ENCODE measurements around the gene ADCY2. TPM values are rescaled to one million over a fixed set of nuclear protein-coding genes. Genes with fewer than 3 reads are reported as not detected.
"Not testable (repeated sequence)": the region's sequence is repeated elsewhere in the genome, so short reads cannot be mapped to it uniquely, and the experiment has no call there.

Gene ADCY2
- total RNA-seq, 1 experiment from 2014 or later: 0.04 TPM

DNA sequence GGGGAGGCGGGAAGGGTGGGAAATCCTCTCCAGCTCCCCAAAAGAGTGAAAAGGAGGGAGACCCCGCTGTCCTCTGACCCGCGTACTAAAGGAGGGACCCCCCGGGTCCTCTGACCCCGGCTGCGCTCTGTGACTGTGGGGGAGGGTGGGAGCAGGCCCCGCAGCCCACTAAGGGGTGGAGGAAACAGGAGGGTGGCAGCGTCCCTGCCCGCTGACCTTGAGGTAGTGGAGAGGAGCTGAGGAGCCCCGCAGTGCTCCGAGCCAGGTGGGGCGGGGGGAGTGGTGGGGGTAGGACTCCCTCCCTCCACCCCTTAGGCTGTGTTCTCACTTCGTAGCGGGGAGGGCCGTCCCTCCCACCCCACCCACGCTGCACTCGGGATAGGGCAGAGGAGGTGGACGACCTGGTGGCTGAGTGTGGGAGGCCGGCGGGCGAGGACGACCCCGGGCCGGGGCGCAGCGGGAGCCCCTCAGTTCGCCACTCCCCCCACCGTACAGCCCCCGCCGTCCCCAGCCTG is 449 bp upstream of the ADCY2 start:
- DNase-seq (ENCODE audit: low spot score): no peak

DNA sequence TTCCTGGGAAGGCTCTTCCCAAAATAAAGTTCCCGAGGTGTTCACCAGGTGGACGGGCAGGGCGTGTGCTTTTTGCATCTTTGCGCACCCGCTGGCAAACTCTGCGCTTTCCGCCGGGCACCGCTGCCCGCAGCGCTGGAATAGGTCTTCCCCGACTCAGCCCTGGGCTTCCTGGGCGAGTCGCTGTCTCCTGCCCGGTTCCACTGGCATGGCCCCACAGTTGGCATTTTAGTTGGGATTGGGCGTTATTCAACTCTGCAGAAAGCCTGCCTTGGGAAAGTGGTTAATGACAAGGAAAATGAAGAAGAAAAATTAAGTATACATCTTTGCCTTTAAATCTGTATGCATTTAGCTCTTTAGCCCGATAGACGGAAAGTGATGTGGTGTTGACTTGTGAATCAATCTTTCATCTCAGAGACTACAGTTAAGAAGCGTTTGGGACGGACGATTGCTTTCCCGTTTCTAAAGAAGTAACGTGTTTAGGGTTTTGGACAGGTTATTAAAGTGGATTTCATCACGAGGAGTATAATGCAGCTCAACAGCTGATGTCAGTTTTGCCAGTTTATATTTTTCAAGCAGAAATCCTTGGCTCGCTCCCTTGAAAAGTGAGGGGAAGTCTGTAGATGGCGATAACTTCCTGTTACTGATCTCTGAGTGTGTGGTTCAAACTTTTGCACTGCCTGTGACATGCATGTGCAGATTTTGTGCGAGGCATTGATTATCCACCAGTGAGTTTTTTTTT is 946 bp downstream of the ADCY2 start:
- no peak for DNase-seq (ENCODE audit: low spot score)

DNA sequence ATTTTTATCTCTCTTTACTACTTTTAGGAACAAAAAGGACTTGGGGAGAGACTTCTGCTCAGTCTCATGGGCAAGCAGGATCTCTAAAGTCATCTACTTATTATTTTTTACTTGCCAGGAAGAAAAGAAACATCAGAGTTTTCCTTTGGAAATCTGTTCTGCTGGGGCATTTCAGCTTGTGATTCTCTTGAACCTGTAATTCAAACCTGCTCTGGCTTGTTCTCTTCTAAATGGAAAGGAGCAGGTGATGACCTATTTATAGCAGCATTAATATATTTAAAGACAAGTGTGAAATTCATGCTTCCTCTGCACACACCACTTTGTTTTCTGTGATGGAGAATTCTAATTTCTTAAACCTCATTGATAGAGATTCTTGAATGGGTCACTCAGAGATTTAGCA is 2.0 kb downstream of the ADCY2 start:
- no peak for DNase-seq (ENCODE audit: low spot score)

DNA sequence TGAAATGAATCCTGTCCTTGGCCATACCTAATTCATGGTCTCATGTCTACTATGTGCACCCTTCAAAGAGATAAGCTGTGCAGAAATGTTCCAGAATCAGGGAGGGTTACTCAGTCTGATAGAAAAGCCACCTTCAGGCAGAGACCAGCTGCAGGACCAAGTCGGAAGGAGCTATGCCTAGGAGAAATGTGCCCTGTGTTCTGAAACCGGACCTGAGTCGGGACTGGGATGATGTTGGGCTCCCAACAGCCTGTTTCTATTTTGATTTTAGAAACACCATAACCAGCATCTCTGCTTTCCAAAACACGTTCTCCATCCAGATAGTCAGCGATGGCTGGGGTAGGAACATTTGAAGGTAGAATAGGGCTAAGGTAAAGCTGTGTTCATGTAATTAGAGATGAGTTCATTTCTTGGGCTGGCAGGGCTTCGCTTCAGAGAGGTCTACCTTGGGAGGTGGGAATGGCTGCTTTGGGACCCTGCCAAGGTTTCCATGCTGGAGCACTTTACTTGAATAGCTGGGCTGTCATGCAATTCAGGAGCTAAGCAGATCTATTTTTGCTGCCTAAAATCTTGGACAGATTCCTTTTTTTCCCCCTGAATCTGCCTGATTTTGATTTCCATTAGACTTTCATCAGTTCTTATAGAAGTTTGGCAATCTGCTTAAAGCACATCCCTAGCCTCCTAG is 2.8 kb downstream of the ADCY2 start:
- DNase-seq (ENCODE audit: low spot score): no peak

DNA sequence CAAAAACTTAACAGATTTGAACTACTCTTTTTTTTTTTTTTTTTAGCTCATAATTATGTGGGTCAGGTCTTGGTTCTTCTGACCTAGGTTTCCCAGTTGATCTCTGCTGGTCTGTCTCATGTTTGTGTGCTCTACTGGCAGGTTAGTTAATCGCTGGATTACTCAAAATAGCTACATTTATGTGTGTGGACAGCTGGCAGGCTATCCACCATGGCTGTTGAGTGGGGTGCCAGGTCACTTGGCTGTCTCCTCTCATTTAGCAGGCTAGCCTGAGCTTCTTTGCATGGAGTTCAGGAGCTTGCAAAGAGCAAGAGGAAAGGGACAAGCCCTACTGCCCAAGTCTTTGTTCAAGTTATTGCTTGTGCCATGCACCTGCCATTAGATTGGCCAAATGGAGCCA is 9.3 kb downstream of the ADCY2 start:
- DNase-seq (ENCODE audit: low spot score): no peak

DNA sequence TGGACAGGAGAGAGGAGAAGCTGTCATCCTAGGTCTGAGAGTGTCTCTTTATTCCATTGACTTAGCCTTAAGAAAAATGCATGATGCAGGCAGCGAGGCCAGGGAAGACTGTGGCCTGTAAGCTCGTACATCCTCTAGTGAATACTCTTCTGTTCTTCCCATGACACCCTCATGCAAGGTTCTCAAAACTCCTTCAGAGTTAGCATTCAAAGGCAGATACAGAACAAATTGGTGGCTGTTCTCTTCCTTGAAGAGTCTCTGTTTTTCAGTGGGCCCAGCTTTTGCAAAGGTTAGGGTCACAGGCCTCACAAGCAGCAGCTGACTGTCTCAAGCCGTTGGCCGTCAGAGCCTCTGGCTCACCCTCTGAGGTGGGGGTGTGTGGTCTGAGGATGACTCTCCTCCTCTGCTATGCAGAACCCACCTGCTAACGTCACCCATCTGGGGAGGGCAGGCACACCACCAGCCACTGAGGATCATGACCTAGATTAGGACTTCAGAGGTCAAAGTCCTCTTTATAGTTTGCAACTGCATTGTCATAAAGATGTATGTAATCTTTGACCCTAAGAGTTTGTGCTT is 15.1 kb downstream of the ADCY2 start:
- DNase-seq (ENCODE audit: low spot score): no peak

DNA sequence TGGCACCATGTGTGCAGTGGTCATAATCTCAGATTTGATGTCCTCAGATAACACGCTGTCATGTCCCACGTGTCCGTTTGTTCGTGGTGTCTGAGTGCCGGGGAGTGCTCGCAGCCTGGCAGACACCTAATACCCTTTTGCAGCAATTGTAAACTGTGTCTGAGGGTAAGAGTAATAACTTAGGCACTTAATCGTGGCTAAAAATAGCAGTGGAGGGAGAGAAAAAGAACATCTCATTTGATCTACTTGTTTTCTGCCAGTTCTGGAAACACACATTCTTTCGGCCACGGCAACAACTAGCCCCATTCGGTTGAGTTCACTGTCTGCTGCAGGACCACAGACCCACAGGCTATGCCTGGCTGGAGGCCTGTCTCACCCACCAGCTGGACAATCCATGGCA is 16.5 kb downstream of the ADCY2 start:
- no peak for DNase-seq (ENCODE audit: low spot score)

DNA sequence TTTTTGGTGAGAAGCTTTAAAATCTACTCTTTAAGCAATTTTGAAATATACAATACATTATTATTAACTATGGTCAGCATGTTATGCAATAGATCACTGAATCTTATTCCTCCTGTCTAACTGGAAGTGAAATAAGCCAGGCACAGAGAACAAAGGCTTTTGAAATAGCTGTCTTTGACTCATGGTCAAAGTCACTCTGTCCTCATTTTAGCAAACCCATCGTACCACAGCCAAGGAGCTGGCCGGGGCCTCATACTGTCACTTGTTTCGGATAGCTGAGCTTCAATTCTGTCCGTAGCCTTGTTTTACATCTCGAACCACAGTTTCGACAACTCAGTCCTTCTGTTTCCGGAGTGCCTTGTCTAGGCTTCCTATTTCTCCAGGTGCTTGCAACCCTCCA is 19.2 kb downstream of the ADCY2 start:
- no peak for DNase-seq (ENCODE audit: low spot score)

DNA sequence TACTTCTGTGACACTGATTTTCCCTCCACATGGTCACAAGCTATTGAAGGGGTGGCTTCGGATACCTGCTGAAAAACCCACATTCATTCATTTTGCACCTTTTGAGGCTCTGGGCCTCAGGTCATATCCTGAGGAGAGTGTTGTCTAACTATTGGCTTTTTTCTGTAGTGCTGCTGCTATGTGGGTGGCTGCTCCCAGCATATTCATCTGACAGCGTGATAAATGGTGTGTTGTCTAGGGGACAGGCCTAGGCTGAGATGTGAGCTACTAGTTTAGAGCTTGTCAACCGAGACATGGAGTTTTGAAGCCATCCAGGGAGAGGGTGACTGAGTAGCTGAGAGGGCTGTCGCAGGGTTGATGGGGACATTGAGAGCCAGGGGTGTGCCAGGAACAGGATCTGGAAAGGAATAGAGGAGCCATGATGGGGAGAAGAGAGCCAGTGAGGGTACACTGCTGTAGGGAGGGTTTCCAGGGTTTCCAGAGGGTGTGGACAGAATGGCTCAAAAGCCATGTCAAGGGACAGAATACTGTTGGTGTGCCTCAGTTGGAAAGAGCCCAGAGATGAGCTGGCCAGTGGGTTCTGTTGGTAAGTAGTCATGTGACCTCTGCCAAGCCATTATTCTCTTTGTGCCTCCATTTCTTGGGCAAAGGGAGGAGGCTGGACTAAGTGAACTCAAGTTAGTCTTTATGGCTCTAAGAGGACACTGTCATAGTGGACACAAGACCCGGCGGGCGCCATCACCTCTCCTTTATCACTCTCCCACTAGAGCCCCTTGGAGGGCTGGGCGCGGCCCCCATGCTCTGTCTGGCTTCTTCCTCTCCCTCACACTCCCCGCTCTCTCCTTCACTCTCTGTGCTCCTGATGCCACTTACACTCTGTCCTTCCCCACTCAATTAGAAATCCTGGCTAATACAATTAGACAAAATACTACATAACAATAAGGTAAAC is 19.9 kb downstream of the ADCY2 start:
- no peak for DNase-seq (ENCODE audit: low spot score)

DNA sequence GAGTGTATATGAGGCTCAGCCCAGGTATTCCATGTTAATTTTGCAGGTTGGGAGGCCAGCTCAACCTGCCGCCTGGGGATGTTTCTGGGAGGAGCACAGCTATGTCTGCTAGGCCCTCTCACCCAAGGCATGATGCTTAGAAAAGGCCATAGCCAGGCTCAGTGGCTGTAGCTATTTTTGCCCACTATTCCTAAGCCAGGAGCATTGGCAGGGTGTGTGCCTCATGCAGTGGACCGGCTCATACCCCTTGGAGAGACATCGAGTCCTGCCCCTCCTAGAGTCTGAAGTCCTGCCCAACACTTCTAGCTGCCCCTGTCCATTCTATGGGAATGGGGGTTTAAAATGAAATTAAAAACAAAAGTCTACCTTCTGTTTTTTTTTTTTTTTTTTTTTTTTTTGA is 22.3 kb downstream of the ADCY2 start:
- no peak for DNase-seq (ENCODE audit: low spot score)

DNA sequence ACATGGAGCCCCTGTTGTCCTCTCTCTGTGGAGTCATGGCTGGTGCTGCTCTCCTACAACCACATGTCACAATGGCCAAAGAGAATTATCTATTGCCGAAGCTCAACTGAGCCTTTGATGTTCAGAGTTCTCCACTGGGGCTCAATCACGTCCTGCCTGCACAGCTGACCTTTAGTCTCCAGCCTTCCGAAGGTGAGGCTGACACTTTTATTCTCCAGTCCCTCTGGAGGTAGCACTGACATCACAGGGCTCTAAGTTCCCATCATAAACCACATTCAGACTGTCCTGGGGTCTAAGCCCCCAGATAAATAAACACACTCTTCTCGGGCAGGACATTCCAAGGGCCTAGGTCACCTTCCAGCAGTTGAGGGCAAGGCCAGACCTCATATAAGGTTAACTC is 23.4 kb downstream of the ADCY2 start:
- no peak for DNase-seq (ENCODE audit: low spot score)

DNA sequence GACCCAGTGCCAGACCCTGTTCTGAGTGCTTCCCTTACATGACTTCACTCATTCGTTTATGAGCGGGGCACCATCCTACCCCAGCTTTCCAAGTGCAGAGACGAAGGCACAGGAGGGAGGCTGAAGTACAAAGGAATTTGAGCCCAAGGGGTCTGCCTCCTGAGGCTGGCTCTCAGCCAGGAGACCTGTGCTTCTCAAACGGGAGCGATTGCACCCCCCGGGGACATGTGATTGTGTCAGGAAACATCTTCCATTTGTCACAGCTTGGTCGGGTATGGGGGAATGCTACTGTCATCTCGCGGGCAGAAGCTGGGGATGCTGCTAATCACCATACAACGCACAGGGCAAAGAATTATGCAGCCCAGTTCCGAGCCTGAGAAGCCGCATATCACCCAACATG is 23.9 kb downstream of the ADCY2 start:
- no peak for DNase-seq (ENCODE audit: low spot score)

DNA sequence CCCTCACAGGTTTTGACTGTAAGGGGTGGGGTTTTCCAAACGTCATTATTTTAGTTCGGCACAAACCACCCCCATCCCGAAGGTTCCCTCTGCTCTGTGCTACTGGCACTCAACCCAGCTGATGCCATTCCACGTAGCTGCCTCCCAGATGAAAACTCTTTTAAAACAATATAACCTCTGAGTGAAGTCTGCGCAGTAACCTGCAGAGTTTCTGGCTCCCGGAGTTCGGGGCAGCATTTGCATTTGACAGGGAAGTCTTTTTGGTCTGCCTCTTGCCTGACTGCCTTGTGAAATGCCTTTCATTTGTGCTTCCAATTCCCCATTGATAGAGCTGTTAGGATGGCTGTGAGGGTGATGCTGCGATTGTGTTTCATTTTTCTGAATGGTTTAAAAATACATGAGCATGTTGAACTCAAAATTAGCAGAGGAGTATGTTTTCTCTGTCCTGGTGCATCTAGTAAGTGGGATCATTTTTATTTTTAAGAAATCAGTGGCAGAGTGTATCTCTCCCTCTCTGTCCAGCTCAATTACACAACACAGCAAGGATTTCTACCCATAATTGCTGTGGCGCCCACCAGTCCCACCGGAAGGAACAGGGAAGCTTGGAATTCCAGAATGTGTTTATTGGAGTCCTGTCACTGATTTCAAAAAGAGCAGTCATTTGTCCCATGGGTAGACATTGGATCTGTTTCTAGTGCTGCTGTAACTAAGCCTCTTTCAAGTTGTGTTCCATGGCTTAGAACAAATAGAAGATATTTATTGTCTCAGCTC is 24.8 kb downstream of the ADCY2 start:
- DNase-seq (ENCODE audit: low spot score): no peak

DNA sequence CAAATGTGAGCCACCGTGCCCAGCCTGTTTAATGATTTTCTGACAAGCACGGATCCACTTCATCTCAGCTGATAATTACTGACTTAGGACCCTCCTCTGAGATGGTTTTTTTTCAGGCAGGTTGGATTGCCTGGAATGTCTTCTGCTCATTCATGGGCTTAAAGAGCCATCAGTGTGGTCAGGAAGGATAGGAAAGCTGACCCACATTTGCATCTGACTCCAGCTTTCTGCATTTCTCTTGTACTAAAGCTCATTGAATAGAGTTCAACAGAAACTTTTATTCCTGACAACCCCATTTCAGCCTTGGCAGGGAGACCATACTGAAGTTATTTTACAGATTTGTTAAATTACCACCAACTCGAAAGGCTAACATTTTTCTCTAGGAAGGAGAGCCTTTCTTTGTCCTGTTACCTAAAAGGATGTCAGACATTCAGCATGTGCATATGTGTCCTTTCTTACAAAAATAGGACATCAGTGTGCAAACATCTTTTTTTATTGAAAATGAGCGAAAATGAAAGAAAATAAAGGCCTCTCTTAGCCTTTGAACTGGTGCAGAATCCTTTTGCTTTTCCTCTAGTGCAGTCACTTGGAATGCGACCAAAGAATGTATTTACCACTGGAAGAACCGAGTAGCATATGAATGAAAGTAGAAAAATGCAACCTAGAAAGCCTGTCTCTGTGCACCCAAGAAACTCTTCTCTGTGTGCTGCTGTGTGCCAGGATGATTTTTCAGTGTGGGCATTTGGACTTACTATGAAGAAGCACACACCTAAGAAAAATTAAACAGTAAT is 26.6 kb downstream of the ADCY2 start:
- DNase-seq (ENCODE audit: low spot score): no peak

DNA sequence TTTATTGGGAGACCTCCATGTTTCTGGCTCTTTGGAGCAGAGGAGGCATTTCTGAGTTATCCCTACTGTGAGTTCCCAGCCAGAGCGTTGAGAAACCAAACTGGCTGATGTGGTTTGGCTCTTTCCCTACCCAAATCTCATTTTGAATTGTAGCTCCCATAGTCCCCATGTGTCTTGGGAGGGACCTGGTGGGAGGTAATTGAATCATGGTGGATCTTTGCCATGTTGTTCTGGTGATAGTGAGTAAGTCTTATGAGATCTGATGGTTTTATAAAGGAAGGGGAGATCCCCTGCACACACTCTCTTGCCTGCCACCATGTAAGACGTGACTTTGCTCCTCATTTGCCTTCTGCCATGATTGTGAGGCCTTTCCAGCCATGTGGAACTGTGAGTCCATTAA is 27.3 kb downstream of the ADCY2 start:
- not testable (repeated sequence) for DNase-seq (ENCODE audit: low spot score)

DNA sequence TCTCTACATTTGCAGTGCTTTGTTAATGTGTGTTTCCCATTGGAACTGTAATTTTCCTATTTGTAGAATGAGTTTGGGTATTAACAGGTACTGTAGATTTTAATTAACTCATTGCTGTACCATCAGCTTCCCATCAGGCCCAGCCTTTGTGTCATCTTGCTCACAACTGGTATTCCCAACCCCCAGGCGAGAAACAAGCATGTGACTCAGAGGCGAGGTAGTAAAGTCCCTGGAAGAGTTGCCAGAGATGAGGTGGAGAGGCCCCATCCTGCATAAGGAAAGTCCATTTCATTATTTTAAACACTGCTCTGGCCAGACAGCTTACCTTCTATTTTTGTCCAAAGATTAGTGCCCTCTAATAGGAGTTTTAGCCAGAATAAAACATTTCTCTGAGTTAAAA is 29.9 kb downstream of the ADCY2 start:
- no peak for DNase-seq (ENCODE audit: low spot score)

DNA sequence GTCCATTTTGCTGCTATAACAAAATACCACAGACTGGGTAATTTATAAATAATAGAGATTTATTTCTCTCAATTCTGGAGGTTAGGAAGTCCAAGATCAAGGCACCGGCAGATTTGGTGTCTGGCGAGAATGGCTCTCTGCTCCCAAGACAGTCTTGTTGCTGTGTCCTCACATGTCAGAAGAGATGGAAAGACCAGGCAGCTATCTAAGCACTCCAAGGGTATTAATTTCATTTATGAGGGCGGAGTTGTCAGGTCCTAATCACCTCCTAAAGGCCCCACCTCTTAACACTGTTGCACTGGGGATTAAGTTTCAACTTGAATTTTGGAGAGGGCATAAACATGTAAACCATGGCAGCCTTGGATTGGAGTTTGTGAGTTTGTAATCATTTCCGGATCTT is 30.3 kb downstream of the ADCY2 start:
- no peak for DNase-seq (ENCODE audit: low spot score)

DNA sequence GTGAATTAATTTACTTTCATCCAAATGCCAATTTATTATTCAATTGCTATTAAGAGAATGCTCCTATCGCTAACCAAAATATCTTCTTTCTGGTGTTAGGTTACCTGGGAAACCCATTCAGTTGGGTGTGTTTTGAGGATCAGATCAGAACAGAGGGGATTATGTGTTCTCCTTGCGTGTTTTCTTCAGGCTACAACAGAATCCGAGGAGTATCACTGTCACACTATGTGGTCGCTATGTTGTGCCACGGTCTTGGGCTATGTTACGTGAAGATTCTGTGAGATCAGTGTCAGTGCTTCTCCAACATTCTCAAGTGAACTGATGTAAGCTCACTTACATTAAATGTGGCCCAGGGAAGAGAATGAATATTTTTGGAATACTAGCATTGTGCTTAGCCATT is 39.0 kb downstream of the ADCY2 start:
- no peak for DNase-seq (ENCODE audit: low spot score)

DNA sequence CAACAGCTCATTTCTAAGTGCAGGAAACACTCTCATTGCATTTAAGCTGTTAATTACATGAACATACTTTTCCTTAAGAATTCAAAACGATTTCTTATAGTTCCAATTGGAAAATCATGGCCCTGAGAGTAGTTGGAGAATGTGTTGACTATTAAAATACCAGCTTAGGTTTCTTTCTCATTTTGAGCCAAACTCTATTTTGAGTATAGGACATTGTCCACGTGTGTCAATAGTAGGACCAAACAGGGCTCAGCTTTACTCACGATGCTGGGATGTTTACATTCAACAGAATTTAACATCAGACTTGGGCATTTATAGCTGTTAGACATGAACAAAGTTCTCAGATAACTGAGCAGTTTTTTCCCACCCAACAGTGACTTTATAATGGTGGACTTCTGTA is 39.6 kb downstream of the ADCY2 start:
- no peak for DNase-seq (ENCODE audit: low spot score)

DNA sequence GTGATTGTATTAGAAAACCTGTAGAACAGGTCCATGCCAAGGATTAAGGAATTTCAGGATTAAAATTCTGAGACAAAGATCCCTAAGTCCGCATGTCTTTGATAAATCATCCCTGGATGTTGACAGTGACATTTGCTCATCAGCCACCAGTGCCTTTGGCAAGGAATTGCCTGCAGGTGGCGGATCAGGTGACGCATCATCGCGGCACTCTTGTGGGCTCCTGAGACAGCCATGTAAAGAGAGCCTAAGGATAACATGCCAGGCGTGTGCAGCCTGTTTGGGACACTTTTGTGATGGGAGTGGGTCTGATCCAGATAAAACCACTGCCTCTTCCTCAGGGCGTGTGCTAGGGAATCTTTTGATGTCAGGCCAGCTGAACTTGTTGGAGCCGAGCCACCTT is 40.6 kb downstream of the ADCY2 start:
- DNase-seq (ENCODE audit: low spot score): no peak
